Gastrocnemius medialis (tissue), 4 donors: Measurements from ENCODE around the gene GIPC3.

ENCODE experiments used
- CTCF ChIP-seq, 5 experiments: fragments of 450-650 bp in 3 of 5; fragments of 200-600 bp in 2 of 5; sonication (generic) in 2 of 5; IDR thresholded peaks in 4 of 5; conservative IDR thresholded peaks in 1 of 5; 1 replicate in 4 of 5; 2 replicates in 1 of 5; pipeline ENCODE4 v1.5.1; 2016 to 2019; ENCODE audit warnings: antibody characterized with exemption in 5 of 5, mild to moderate bottlenecking in 3 of 5, moderate library complexity in 3 of 5
- POLR2A ChIP-seq, 2 donors: fragments of 450-650 bp; IDR thresholded peaks; one replicate each; pipeline ENCODE4 v1.6.1; 2017; ENCODE audit warnings: antibody characterized with exemption in 2 of 2, mild to moderate bottlenecking in 2 of 2, moderate library complexity in 2 of 2

- TF ChIP-seq POLR2A (IDR thresholded peaks at IDR 0.05) (no peak), CTCF (IDR thresholded peaks at IDR 0.05 in 4 of 5, conservative IDR thresholded peaks at IDR 0.05 in 1 of 5) (no peak)
Observed at GRCh38 chr19:3617463-3617862, 32.2 kb downstream of the GIPC3 start.
